Tibial nerve (tissue), 3 donors: ENCODE results near the gene PLCD3.

Experiments
- POLR2A ChIP-seq, 2 donors: fragments of 450-650 bp; IDR thresholded peaks; one replicate each; pipeline ENCODE4 v1.6.1; 2017; ENCODE audit warnings: antibody characterized with exemption in 2 of 2, mild to moderate bottlenecking in 2 of 2, moderate library complexity in 2 of 2
- TF ChIP-seq, protein P1 (sequence below), 5 experiments: fragments of 200-600 bp in 3 of 5; fragments of 450-650 bp in 2 of 5; sonication (generic) in 3 of 5; IDR thresholded peaks; one replicate each; pipeline ENCODE4 v1.5.1; 2016 to 2019; ENCODE audit warnings: antibody characterized with exemption in 5 of 5, mild to moderate bottlenecking in 3 of 5, moderate library complexity in 2 of 5

DNA sequence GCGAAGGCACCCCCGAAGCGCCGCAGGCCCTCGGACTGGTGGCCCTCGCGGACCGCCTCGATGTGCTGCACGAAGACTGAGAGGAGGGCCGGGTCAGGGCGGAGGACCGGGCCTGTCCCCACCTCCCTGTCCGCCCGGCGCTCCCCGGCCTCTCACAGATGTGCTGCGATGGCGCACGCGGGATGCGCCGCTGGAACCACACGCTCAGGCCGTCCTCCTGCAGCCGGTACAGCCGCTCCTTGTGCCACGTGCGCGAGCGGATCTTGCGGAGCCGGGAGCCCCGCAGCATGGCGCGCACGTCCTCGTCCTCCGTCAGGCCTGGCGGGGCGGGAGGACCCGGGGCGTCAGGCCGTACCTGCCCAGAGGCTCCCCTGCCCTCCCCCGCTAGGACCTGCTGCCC is 11.3 kb downstream of the PLCD3 start:
- TF ChIP-seq, protein P1, sequence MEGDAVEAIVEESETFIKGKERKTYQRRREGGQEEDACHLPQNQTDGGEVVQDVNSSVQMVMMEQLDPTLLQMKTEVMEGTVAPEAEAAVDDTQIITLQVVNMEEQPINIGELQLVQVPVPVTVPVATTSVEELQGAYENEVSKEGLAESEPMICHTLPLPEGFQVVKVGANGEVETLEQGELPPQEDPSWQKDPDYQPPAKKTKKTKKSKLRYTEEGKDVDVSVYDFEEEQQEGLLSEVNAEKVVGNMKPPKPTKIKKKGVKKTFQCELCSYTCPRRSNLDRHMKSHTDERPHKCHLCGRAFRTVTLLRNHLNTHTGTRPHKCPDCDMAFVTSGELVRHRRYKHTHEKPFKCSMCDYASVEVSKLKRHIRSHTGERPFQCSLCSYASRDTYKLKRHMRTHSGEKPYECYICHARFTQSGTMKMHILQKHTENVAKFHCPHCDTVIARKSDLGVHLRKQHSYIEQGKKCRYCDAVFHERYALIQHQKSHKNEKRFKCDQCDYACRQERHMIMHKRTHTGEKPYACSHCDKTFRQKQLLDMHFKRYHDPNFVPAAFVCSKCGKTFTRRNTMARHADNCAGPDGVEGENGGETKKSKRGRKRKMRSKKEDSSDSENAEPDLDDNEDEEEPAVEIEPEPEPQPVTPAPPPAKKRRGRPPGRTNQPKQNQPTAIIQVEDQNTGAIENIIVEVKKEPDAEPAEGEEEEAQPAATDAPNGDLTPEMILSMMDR (IDR thresholded peaks at IDR 0.05) = no peak
- no peak for TF ChIP-seq POLR2A (IDR thresholded peaks at IDR 0.05)
